GM06990 (cell line): Measurements from ENCODE around the gene DRD4.

Experiments used
- DNase-seq: peaks from one replicate; pipeline ENCODE4 v3.0.0-alpha.2; 2011; ENCODE audit not compliant: insufficient read length; ENCODE audit errors: extremely low read depth
- H3K27me3 ChIP-seq: replicated peaks from 2 replicates; pipeline ENCODE4 v1.6.0; 2011; ENCODE audit warnings: low read length; ENCODE audit not compliant: control insufficient read depth, insufficient read depth
- H3K36me3 ChIP-seq: 2 replicates; pipeline ENCODE4 v1.5.1; 2011; ENCODE audit warnings: low read length; ENCODE audit not compliant: control insufficient read depth, insufficient read depth
- H3K4me3 ChIP-seq: replicated peaks from 2 replicates; pipeline ENCODE4 v1.5.1; 2011; ENCODE audit warnings: low read depth, mild to moderate bottlenecking, control low read depth, low read length
- TF ChIP-seq, protein P1 (sequence below): IDR thresholded peaks from 2 replicates; pipeline ENCODE4 v1.5.1; 2011; ENCODE audit warnings: low read length, control low read depth, mild to moderate bottlenecking, inconsistent platforms; ENCODE audit not compliant: insufficient read depth, poor library complexity, severe bottlenecking

DRD4 gene

DNA sequence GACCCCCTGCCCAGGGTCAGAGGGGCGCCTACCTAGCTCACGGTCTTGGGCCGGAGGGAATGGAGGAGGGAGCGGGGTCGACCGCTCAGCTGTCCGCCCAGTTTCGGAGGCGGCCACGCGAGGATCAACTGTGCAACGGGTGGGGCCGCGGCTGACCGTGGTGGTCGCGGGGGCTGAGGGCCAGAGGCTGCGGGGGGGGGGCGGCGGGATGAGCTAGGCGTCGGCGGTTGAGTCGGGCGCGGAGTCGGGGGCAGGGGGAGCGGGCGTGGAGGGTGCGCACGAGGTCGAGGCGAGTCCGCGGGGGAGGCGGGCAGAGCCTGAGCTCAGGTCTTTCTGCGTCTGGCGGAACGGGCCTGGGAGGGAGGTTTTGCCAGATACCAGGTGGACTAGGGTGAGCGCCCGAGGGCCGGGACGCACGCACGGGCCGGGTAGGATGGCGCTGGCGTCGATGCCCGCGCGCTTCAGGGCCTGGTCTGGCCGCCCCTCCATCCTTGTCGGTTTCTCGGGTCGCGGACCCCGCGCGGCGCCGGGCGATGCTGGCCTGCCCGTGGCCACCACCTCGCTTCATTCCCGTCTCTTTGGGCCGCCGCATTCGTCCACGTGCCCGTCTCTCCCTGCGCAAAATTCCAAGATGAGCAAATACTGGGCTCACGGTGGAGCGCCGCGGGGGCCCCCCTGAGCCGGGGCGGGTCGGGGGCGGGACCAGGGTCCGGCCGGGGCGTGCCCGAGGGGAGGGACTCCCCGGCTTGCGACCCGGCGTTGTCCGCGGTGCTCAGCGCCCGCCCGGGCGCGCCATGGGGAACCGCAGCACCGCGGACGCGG, at the start of gene DRD4:
TSS of gene DRD4 (plus strand) at position 759 of the 822 bp plus-strand sequence. CDS start at position 795, 36 bp downstream.
- Histone ChIP-seq H3K36me3 (no peaks in the 10 kb centered on the region), H3K4me3 (no peak within 1 kb of the TSS), H3K27me3 (no peaks in the 10 kb centered on the region; the same call in none of the 2 replicates)
- TF ChIP-seq, protein P1, sequence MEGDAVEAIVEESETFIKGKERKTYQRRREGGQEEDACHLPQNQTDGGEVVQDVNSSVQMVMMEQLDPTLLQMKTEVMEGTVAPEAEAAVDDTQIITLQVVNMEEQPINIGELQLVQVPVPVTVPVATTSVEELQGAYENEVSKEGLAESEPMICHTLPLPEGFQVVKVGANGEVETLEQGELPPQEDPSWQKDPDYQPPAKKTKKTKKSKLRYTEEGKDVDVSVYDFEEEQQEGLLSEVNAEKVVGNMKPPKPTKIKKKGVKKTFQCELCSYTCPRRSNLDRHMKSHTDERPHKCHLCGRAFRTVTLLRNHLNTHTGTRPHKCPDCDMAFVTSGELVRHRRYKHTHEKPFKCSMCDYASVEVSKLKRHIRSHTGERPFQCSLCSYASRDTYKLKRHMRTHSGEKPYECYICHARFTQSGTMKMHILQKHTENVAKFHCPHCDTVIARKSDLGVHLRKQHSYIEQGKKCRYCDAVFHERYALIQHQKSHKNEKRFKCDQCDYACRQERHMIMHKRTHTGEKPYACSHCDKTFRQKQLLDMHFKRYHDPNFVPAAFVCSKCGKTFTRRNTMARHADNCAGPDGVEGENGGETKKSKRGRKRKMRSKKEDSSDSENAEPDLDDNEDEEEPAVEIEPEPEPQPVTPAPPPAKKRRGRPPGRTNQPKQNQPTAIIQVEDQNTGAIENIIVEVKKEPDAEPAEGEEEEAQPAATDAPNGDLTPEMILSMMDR, result no peak
- no peak for DNase-seq

- no peaks in the 10 kb centered on the region for H3K27me3 ChIP-seq
- DNase-seq, result no peak
- TF ChIP-seq, protein P1, result no peak
- no peak overlapping the region for H3K4me3 ChIP-seq
- peaks cover 44% of the 10 kb centered on the region for H3K36me3 ChIP-seq
Observed at GRCh38 chr11:587546-587945, 49.5 kb upstream of the DRD4 start.

DNA sequence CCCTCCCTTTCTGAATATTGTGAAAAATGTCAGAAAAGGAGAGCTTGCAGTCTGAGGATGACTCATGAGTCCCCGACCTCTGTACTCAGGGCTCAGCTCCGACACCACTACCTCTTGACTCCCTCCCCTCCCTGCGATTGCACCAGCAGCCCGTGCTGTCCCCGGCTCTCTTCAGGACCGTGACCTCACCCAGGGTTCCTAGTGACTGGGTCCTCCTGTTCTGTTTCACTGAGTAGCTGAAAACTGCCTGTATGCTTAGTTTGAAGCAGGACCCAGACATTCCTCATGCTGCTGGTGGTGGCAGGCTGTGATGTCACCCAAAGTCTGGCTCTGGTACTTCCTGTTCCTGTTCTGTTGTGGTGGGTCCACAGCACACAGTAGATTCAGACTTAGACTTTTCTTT, 49.1 kb upstream of the DRD4 start:
- DNase-seq, result no peak
- TF ChIP-seq, protein P1, result no peak
- peaks cover 47% of the 10 kb centered on the region for H3K36me3 ChIP-seq
- H3K27me3 ChIP-seq, result no peaks in the 10 kb centered on the region
- no peak overlapping the region for H3K4me3 ChIP-seq

- no peak overlapping the region for H3K4me3 ChIP-seq
- TF ChIP-seq, protein P1, result no peak
- H3K36me3 ChIP-seq, result peaks cover 47% of the 10 kb centered on the region
- no peaks in the 10 kb centered on the region for H3K27me3 ChIP-seq
- DNase-seq, result no peak
Observed at GRCh38 chr11:589798-590197, 47.3 kb upstream of the DRD4 start.

GRCh38 chr11:590997-591396, 46.1 kb upstream of the DRD4 start:
- no peak overlapping the region for H3K4me3 ChIP-seq
- H3K27me3 ChIP-seq, result no peaks in the 10 kb centered on the region
- peaks cover 51% of the 10 kb centered on the region for H3K36me3 ChIP-seq
- DNase-seq, result no peak
- TF ChIP-seq, protein P1, result no peak

- peaks cover 49% of the 10 kb centered on the region for H3K36me3 ChIP-seq
Observed at GRCh38 chr11:592501-592900, 44.6 kb upstream of the DRD4 start.

More at GRCh38 chr11:592501-592900, 44.6 kb upstream of the DRD4 start:
- no peak overlapping the region for H3K4me3 ChIP-seq
- no peaks in the 10 kb centered on the region for H3K27me3 ChIP-seq
- TF ChIP-seq, protein P1, result no peak
- DNase-seq, result no peak
